Right forelimb (tissue), 1 donor: Measurements from ENCODE around the gene SLC43A1.
"Not testable (repeated sequence)": the region's sequence is repeated elsewhere in the genome, so short reads cannot be mapped to it uniquely, and the experiment has no call there.

ENCODE experiments used
- DNase-seq: peaks from one replicate; pipeline ENCODE4 v3.0.0-alpha.2; 2018

The SLC43A1 gene

DNA sequence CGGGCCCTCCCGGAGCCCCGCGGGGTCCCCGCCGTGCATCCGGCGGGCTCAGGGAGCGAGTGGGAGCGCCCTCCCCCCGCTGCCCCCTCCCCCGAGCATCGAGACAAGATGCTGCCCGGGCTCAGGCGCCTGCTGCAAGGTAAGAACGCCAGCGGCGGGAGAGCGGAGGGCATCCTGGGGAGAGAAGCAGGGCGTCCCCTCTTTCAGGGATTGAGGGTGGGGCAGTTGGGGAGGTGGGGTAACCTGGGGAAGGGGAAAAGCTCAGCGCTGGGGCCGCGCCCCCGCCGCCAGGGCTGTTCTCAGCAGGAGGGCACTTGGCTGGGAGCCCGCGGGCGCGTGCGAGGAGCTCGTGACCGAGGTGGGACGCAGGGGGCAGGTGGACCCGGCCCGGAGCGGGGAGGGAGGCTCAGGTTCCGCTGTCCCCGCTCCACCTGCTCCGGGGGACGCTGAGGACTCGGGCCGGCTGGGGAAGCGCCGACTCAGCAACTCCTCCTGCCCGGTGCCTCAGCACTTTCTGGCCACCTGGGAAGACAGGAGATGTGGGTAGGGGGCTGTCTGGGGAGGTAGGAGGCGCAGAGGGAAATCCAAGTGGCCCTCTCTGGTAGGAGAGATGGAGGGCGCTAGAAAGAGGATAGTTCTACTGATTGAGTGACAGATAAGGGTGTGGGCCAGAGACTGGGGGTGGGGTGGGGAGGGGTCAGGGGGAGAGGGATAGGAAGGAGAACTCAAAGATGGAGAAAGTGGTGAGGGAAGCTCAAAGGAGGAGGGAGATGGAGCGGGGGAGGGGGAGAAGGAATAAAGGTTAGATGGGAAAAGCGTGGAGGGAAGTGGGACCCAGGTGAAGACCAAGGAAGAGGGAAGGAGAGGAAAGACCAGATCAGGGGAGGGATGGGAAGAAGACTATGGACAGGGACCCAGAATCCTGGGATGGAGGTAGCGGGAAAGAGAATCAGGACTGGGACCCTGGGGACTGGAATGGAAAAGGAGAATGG lies 54.4 kb downstream of the SLC43A1 start:
- DNase-seq: no peak

DNA sequence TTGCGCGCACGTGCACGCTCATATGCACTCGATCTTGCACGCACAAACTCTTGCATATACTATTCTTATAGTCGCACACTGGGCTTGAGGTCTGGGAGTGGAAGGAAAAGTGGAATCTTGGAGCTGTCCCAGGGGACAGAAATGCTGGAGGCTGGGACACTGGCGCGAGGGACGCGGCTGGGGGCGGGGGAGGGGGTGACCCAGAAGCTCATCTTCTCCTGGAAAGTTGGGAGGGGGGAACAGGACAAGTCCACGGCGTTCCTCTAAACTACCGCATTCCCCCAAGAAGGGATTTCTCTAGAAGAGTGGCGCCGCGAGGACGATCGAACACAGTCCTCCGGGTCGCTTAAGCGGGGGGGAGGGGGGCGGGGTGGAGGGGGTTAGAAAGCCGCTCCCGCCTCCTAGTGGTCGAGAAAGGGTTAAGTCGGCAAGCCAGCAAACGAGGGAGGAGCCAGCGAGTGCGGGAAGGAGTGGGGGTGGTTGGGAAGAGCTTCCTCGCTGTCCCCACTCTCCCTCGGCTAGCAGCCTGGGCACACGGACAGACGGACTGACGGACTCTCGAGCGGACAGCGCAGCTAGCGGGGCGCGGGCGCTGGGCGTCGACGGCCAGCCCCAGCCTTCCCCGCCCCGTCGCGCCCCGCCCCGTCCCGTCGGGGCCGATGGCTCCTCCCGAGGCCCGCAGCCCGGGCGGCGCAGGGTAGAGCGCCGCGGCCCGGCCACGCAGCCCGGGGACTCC lies 55.3 kb downstream of the SLC43A1 start, which contains the start of gene RTN4RL2:
Gene RTN4RL2 (plus strand): TSS at position 507 of the 736 bp plus-strand sequence. CDS start 338 bp downstream, outside the sequence.
- peak; percentile 71 for DNase-seq

DNA sequence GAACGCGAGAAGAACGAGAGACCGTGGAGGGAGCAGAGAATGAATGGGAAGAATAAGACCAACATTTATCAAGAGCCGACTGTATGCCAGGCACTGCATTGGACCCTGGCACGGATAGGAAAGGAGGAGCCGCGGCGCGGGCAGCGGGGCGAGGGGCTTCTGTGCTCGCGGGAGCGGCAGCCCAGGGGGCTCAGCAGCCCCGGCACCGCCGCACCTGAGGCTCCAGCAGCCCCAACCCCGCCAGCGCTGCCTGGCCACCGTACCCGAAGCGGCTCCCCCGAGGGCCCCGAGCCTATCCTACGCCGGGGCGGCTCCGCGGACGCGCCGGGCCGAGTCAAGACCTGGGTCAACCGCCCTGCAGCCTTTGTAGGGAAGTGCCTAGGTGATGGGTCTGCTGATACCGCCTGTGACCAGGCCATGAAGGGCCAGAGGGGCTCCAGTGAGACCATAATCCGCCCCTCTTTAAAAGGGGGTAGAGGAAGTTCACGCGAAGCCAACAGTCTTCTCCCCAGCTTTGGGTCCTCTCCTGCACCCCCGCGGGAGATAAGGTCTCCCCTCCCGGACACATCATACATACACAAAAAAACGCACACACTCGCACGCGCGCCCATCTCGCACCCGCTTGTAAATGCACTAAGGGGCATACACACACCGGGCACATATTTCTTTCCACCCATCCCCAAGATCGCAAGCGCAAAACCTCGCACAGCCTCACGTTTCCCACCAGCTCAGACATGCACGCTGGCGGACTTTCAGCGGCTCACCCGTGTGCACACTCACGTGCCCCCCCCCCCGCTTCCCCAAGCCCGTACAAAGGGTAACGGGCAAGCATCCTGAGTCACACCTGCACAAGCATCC lies 56.1 kb downstream of the SLC43A1 start:
- no peak for DNase-seq

DNA sequence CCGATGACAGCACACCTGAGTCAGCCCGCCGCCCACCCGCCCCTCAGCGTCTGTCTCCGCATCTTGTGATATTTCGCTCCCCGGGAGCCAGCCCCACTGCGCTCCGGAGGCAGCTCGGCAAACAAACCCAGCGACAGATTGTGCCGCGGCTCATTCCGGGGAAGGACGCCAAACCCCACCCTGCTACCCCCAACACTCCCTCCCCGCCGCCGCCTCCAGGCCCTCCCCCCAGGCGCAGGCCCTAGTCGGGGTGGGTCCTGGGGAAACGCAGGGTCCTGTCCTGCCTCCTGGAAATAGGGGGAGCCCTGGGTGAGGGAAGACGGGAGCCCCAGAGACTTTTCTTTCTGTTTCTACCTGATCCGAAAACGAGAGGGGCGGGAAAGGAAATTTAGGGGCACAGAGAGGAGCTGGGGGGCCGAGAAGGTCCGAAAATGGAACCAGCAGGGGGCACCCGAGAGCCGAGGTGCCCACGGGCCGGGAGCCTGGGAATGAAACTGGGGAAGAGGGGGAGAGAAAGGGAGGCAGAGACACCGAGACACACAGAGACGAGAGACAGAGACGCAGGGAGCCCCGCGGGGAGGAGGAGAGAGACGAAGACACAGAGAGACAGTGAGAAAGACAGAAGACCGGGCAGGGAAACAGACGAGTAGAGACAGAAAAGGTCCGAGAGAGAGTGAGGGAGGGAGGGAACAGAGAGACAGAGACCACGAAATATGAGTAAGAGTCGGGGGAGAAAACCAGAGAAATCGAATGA lies 56.9 kb downstream of the SLC43A1 start:
- DNase-seq: peak; percentile 71

DNA sequence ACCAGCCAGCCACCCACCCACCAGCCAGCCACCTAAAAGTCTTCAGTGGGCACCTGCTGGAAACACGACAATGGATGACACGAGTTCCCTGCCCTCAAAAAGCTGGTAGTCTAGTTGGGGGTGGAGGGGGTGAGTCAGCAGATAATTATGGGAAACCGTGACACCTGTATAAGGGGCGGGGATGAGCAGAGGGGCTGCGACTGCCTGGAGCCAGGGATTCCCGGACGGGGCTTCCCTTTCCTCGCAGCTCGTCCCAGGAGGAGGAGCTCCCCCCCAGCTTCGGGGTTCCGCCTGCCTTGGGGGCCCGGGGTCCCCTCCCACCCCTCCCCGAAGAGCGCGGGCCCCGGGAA lies 57.5 kb downstream of the SLC43A1 start:
- DNase-seq: no peak

DNA sequence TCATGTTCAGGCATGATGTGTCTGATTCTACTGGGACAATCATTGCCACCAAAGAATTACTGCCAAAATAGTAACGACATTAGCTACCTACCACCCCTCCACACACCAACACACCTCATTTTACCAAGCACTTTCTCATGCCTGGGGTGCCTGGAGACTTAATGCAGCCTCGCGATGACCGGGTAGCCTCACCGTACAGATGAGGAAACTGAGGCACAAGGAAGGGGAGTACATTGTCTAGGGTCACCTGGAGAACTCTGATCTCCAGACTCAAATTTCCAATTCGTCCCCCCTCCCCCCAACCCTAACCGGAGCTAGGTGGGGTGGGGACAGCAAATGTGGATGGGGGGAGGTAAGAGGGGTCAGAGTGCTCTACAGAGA lies 57.9 kb downstream of the SLC43A1 start:
- DNase-seq: no peak

DNA sequence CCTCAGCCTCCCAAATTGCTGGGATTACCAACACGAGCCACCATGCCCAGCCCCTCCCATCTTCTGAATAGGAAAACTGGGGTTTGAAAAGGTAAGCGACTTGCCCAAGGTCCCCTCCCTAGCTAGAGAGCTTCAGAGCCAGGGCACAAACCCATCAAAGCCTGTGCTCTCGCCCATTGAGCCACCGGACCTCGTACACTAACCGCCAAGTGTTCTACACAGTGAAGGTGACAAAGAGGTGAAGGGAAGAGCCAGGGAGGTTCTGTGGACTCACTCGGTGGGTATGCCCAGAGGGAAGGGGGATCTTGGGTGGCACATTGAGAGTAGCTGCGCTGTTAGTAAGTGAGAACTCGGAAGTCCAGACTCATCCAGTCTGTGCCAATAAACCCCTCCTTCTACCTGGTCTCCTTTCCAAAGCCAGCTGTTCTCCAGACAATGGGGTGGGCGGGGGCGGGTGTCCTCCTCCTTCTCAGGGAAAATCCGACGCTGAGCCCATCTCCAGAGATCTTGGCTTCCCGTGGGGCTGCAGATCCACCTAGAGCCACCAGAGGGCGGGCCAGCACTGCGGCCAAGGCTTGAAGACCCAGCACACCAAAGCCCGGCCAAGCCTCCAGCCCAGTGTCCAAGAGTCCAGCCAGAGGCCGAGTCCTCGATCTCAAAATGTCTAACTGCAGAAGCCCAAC lies 58.4 kb downstream of the SLC43A1 start:
- peak; percentile 89 for DNase-seq

DNA sequence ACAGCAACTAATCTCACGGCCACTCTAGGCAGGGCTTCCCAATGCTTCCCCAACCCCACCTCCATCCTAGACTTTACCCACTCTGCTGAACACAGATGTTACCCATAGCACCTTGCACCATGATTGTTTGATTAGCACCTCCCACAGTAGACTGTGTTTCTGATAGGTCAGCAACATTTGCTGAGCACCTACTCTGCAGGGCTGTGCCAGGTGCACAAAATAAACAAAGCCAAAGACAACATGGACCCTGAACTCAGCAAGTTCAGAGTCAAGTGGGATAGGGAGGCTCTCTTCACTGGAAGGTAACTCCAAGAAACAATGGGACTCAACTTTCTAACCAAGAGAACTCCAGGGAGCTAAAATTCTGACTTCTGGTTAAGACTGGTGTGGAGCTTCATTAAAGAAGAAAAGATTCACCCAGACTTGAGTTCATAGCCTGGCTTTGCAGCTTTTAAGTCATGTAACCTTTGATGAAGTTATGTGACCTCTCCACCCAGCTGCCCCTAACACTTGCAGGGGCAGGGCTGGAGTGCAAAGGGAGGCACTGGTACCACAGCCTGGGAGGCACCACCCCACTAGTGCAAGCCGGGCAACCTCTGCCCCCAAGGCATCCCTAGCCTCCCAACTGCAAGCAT lies 61.8 kb downstream of the SLC43A1 start:
- DNase-seq: no peak

DNA sequence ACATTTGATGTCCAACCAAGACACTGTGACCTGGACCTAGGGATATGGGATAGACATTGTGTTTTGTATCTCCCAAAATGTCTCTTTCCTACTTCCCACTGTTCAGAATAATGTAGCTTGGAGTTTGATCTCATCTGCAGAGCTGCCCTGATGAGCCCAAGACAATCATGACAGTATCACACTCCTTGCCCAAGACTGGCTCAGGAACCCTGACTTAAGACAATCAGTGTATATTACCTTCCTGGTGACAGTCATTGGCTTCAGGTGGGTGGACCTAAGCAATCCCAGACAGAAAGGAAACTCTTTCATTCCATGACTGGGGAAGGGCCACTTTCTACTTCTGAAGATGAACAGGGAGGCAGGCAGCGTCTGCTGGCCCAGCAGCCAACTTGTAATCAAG lies 69.4 kb downstream of the SLC43A1 start:
- DNase-seq: no peak

DNA sequence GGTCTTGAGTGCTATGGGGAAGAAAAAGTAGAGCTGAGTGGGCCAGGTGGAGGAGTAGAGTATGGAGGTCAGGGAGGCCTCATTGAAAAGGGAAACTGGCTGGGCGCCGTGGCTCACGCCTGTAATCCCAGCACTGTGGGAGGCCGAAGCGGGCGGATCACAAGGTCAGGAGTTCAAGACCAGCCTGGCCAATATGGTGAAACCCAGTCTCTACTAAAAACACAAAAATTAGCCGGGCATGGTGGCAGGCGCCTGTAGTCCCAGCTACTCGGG lies 70.4 kb downstream of the SLC43A1 start:
- DNase-seq: not testable (repeated sequence)

DNA sequence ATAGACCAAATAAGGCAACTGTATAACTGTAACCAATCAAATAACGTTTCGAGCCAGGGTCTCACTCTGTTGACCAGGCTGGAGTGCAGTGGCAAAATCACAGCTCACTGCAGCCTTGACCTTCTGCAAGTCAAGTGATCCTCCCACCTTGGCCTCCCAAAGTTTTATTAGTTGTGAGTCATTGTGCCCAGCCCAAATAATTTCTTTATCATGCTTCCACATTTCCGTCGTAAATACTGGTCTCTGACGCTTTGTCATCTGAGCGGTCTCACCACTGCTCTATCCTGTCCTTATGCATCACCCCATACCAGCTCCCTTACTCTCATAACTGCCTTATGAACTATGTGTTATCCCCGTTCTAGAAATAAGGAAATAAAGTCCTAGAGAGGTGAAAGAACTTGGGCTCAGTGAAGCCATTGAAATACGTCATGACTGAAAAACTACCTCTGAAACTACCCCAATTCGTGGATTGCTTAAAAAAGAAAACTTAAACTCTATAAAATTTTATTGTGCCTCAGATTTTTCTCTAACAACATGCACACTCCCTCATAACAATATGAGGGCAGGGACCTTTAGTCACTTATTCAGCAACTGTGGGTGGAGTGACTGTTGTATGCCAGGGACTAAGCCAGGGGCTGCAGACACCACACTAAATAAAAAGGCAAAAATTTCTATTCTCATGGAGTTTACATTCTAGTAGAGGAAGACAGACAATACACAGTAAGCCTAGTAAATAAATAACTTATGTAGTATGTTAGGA lies 71.0 kb downstream of the SLC43A1 start:
- no peak for DNase-seq

DNA sequence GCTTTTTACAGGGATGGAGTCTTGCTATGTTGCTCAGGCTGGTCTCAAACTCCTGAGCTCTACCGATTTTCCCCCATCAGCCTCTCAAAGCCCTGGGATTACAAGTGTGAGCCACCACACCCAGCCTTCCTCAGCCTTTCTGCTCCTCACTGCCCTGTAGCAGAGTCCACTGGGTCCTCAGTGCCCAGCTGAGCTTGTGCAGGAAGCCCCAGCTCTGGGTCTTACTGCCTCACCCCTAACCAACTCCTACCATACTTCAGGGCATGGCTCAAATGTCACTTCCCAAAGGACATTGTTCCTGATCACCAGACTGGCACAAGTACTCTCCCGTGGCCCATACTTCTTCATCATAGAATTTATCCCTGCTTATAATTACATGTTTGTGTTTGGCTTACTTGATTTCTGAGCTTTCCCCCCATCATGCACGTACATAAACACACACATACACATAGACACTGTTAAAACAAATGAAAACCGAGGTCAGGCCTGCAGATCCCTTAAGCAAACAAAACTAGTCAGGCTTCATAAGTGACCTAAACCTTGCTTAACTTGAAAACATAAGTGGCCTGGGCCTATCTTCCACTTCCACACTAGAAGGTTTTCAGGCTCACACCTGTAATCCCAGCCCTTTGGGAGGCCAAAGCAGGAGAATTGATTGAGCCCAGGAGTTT lies 74.6 kb downstream of the SLC43A1 start:
- DNase-seq: no peak

DNA sequence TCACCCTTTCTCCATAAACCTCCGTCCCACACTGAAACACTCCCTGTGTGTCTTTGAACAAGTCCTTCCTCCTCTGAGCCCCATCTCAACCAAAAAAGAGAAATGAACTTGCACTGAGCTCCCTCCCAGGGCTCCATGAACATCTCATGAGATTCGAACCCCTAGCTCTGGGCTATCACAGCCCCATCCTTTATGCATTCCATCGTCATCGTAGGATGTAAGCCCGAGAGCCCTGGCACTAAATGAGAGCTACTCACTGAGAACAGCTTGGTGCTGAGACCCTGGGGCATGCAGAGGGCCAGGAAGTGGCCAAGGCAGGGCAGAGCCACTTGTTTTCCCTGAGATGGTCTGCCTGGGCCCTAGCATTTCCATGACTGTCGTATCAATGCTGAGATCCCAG lies 75.7 kb downstream of the SLC43A1 start:
- DNase-seq: no peak

DNA sequence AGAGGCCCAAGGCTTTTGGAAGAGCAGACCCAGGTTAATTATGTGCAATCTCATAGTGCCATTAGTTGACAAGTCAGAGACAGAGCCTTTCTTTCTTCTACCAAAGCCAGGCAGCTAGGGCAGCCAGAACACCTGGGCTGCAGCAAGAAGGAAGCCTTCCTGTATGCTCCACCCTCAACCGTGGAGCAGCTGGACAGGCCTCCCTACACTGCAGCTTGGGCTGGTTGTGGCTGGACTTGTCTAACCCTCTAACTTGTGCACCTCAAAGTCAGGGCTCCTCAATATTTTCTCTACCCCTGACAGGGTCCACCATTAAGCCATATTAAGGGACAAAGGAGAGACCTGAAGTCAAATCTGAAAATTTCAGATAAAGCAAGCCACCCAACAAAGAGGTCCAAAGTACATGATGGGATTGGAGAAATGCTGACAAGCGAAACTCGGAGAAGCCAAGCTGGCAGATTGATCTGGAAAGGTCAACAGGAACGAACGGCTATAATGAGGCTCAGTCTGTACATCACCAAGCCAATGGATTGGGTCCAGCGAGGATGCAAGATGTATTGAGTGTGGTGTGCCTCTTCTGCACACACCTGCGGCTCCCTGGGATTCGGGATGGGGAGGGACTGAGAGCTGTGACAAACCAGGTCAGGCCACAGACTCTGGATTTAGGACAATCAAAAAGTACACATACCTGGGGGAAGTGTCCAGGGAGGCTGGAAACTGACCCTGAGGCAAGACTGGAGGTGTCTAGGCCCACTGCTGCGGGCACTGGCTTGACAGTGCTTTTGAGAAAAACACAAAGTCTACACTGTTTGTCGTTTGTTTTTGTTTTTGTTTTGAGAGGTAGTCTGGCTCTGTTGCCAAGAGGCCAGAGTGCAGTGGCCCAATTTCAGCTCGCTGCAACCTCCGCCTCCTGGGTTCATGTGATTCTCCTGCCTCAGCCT lies 76.9 kb downstream of the SLC43A1 start:
- no peak for DNase-seq

DNA sequence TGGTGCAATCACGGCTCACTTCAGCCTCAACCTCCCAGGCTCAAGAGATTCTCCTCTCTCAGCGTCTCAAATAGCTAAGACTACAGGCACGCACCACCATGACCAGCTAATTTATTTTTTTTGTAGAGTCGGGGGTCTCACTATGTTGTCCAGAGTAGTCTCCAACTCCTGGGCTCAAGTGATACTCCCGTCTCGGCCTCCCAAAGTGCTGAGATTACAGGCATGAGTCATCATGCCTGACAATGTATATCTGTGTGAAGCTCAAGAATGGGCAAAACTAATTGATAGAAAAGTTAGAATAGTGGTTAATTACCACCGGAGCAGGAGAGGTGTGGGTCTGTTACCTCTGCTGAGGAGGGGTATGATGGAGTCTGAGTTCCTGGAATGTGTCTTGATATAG lies 79.5 kb downstream of the SLC43A1 start:
- no peak for DNase-seq

DNA sequence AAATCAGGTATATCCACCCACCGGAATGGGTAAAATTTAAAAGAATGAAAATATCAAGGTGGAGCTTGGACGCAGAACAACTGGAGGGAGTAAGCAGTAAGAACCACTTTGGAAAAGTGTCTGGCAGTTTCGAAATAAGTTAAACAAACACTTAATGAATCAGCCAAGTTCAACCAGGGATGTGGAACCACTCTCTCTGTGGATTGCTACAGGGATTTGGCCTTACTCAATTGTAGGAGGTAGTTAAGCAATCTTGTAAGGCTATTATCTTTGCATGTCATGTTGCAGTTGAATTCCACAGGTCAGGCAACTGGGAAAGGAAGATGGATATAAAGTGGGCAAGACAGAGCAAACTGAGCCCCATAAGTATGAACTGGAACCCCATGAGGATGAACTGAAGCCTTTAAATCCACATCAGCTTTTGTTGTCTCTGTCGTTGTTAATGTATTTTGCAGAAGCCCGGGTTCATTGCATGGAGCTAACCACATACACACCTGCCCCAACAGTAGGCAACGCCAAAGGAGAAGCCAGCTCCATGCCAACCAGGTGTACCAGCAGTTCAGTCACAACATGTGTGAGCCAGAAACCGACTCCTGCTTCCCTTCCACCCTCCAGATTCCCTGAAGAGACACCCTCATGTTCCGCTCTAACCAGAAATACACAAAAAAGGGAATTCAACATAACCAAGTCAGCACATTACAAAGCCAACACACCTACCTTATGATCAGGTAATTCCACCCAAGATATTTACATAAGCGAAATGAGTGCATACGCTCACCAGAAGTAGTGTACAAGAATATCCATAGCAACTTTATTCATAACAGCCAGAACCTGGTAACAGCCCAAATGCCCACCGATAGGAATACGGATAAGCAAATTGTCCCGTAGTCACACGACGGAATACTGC lies 80.6 kb downstream of the SLC43A1 start:
- DNase-seq: no peak
